ENCODE measurements around the gene SELPLG.

- TF ChIP-seq POLR2A (IDR thresholded peaks at IDR 0.05) (peak in 1 of 2 donors; percentile 27), CTCF (IDR thresholded peaks at IDR 0.05) (no peak)
Measured at GRCh38 chr12:108635201-108635996, 1.7 kb upstream of the SELPLG start.

Data from Peyer's patch (tissue), 4 donors.